Neural cell (in vitro differentiated cells): ENCODE data around the gene DUSP19. TPM values are rescaled to one million over a fixed set of nuclear protein-coding genes. Genes with fewer than 3 reads are reported as not detected.

Experiments
- H2AFZ ChIP-seq: fragments of 200-600, 300-800 bp; sonication (generic), shearing (Covaris generic); 2 replicates; pipeline ENCODE4 v1.6.0; 2014; ENCODE audit warnings: low read depth, mild to moderate bottlenecking, antibody characterized with exemption, low read length, moderate library complexity
- H3F3A ChIP-seq: fragments of 200-600 bp; shearing (Covaris generic); 2 replicates; pipeline ENCODE4 v1.6.1; 2016; ENCODE audit warnings: mild to moderate bottlenecking, moderate library complexity, mixed read lengths, antibody characterized with exemption, low read length; ENCODE audit not compliant: insufficient read depth, poor library complexity, severe bottlenecking
- H3K27ac ChIP-seq: fragments of 200-600, 300-800 bp; sonication (generic), shearing (Covaris generic); 2 replicates; pipeline ENCODE4 v1.5.1; 2014; ENCODE audit warnings: mild to moderate bottlenecking, low read length, moderate library complexity
- H3K27me3 ChIP-seq: fragments of 300-800, 200-600 bp; sonication (generic), shearing (Covaris generic); 2 replicates; pipeline ENCODE4 v1.6.0; 2014; ENCODE audit warnings: mild to moderate bottlenecking, low read depth, low read length, moderate library complexity; ENCODE audit not compliant: insufficient read depth
- H3K36me3 ChIP-seq: fragments of 300-800, 200-600 bp; sonication (generic), shearing (Covaris generic); 2 replicates; pipeline ENCODE4 v1.5.1; 2014; ENCODE audit warnings: mild to moderate bottlenecking, antibody characterized with exemption, low read length, moderate library complexity; ENCODE audit not compliant: insufficient read depth
- H3K4me2 ChIP-seq: fragments of 300-800, 200-600 bp; sonication (generic), shearing (Covaris generic); 2 replicates; pipeline ENCODE4 v1.6.0; 2014; ENCODE audit warnings: mild to moderate bottlenecking, low read length
- H3K4me3 ChIP-seq: fragments of 300-800, 200-600 bp; sonication (generic), shearing (Covaris generic); 2 replicates; pipeline ENCODE4 v1.5.1; 2014; ENCODE audit warnings: mild to moderate bottlenecking, low read length, moderate library complexity
- H3K79me2 ChIP-seq: fragments of 200-600 bp; shearing (Covaris generic); replicated peaks from 2 replicates; pipeline ENCODE4 v1.6.0; 2014; ENCODE audit warnings: mild to moderate bottlenecking, low read length, moderate library complexity; ENCODE audit not compliant: insufficient read depth
- H3K9ac ChIP-seq: fragments of 300-800, 200-600 bp; sonication (generic), shearing (Covaris generic); 2 replicates; pipeline ENCODE4 v1.6.1; 2016; ENCODE audit warnings: mild to moderate bottlenecking, low read length, mixed read lengths
- H3K9me2 ChIP-seq: fragments of 200-600 bp; shearing (Covaris generic); 2 replicates; pipeline ENCODE4 v1.6.1; 2016; ENCODE audit warnings: mild to moderate bottlenecking, low read length, mixed read lengths; ENCODE audit not compliant: insufficient read depth
- H3K9me3 ChIP-seq: fragments of 200-600, 300-800 bp; sonication (generic), shearing (Covaris generic); 2 replicates; pipeline ENCODE4 v1.6.1; 2016; ENCODE audit warnings: mild to moderate bottlenecking, mixed run types, low read length, moderate library complexity, mixed read lengths
- H4K20me1 ChIP-seq: fragments of 200-600 bp; shearing (Covaris generic); 2 replicates; pipeline ENCODE4 v1.6.1; 2016; ENCODE audit warnings: mild to moderate bottlenecking, mixed run types; ENCODE audit not compliant: insufficient read depth
- CTCF ChIP-seq: fragments of 450-650 bp; IDR thresholded peaks from 2 replicates; pipeline ENCODE4 v1.5.1; 2014; ENCODE audit warnings: antibody characterized with exemption, mild to moderate bottlenecking, moderate library complexity; ENCODE audit not compliant: poor library complexity, severe bottlenecking
- EP300 ChIP-seq: fragments of 450-650 bp; conservative IDR thresholded peaks from 2 replicates; pipeline ENCODE4 v1.6.1; 2014; ENCODE audit warnings: antibody characterized with exemption, mild to moderate bottlenecking, moderate library complexity; ENCODE audit not compliant: poor library complexity, severe bottlenecking
- EZH2 ChIP-seq: fragments of 200-600, 300-800 bp; shearing (Covaris generic), sonication (generic); IDR thresholded peaks from 2 replicates; pipeline ENCODE4 v1.6.1; 2014; ENCODE audit warnings: antibody characterized with exemption, low read length, borderline replicate concordance, mild to moderate bottlenecking; ENCODE audit not compliant: insufficient read depth, poor library complexity, severe bottlenecking
- MXI1 ChIP-seq: fragments of 450-650 bp; conservative IDR thresholded peaks from 2 replicates; pipeline ENCODE4 v1.6.1; 2014; ENCODE audit warnings: antibody characterized with exemption, mild to moderate bottlenecking; ENCODE audit not compliant: poor library complexity, severe bottlenecking
- POLR2AphosphoS5 ChIP-seq: IDR thresholded peaks from 2 replicates; pipeline ENCODE4 v1.6.1; 2012
- RAD21 ChIP-seq: fragments of 450-650 bp; conservative IDR thresholded peaks from 2 replicates; pipeline ENCODE4 v1.6.1; 2014; ENCODE audit warnings: antibody characterized with exemption, mild to moderate bottlenecking, moderate library complexity
- SMC3 ChIP-seq: fragments of 450-650 bp; conservative IDR thresholded peaks from 2 replicates; pipeline ENCODE4 v1.6.1; 2014; ENCODE audit warnings: antibody characterized with exemption, mild to moderate bottlenecking, moderate library complexity; ENCODE audit not compliant: poor library complexity
- TAF1 ChIP-seq: IDR thresholded peaks from 2 replicates; pipeline ENCODE4 v1.6.1; 2012; ENCODE audit warnings: low read depth
- polyA plus RNA-seq: library from polyadenylated mRNA; depleted of rRNA; stranded (reverse); fragments of >200 nt; gene quantifications from 2 replicates; pipeline ENCODE4 v1.2.3, GENCODE V29; 2014
- TF ChIP-seq, protein P1 (sequence below): IDR thresholded peaks from 2 replicates; pipeline ENCODE4 v1.6.1; 2012; ENCODE audit warnings: borderline replicate concordance

Gene DUSP19
- polyA plus RNA-seq, 1 donor from 2014 or later: 5.6 TPM

GRCh38 chr2:183089192-183089851 lies 10.8 kb downstream of the DUSP19 start:
- H4K20me1 ChIP-seq: no peaks in the 10 kb centered on the region
- H2AFZ ChIP-seq: no peak overlapping the region
- no peak overlapping the region for H3K27ac ChIP-seq
- no peak overlapping the region for H3K9ac ChIP-seq
- H3K4me2 ChIP-seq: no peak overlapping the region
- no peaks in the 10 kb centered on the region for H3K79me2 ChIP-seq
- H3K27me3 ChIP-seq: no peaks in the 10 kb centered on the region
- no peaks in the 10 kb centered on the region for H3F3A ChIP-seq
- TF ChIP-seq, protein P1, sequence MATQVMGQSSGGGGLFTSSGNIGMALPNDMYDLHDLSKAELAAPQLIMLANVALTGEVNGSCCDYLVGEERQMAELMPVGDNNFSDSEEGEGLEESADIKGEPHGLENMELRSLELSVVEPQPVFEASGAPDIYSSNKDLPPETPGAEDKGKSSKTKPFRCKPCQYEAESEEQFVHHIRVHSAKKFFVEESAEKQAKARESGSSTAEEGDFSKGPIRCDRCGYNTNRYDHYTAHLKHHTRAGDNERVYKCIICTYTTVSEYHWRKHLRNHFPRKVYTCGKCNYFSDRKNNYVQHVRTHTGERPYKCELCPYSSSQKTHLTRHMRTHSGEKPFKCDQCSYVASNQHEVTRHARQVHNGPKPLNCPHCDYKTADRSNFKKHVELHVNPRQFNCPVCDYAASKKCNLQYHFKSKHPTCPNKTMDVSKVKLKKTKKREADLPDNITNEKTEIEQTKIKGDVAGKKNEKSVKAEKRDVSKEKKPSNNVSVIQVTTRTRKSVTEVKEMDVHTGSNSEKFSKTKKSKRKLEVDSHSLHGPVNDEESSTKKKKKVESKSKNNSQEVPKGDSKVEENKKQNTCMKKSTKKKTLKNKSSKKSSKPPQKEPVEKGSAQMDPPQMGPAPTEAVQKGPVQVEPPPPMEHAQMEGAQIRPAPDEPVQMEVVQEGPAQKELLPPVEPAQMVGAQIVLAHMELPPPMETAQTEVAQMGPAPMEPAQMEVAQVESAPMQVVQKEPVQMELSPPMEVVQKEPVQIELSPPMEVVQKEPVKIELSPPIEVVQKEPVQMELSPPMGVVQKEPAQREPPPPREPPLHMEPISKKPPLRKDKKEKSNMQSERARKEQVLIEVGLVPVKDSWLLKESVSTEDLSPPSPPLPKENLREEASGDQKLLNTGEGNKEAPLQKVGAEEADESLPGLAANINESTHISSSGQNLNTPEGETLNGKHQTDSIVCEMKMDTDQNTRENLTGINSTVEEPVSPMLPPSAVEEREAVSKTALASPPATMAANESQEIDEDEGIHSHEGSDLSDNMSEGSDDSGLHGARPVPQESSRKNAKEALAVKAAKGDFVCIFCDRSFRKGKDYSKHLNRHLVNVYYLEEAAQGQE: no peak
- no peak for TF ChIP-seq MXI1
- no peak for TF ChIP-seq SMC3
- TF ChIP-seq RAD21: no peak
- no peak for TF ChIP-seq TAF1
- no peak for TF ChIP-seq EP300
- TF ChIP-seq CTCF: no peak
- no peak for TF ChIP-seq EZH2
- no peak for TF ChIP-seq POLR2AphosphoS5
- H3K4me3 ChIP-seq: no peak overlapping the region
- H3K36me3 ChIP-seq: no peaks in the 10 kb centered on the region
- no peaks in the 10 kb centered on the region for H3K9me3 ChIP-seq
- no peaks in the 10 kb centered on the region for H3K9me2 ChIP-seq

DNA sequence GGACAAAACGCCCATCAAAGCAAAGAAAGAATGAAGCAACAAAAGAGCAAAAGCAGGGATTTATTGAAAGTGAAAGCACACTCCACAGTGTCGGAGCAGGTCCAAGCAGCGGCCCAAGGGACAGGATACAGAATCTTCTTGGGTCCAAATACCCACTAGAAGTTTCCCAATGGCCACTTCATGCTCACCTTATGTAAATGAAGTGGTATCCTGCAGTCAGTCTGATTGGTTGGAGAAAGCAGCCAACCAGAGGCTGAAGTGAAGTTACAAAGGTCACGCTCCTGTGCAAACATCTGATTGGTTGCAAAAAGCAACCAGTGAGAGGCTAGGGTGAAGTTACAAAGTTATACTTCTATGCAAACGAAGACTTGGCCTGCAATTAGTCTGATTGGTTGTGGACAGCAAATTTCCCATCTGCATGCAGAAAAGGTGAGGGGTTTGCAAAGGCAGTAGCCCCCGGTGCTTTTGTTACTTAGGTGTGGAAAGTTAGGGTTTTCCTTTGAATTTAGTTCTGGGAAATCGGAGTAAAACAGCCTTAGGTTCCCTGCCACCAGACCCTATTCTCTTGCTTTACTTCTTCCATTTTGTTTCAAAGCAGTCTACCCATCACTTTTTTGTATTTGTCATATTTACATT lies 12.9 kb downstream of the DUSP19 start:
- H3K9me3 ChIP-seq: no peaks in the 10 kb centered on the region
- no peak overlapping the region for H3K4me2 ChIP-seq
- H3K36me3 ChIP-seq: no peaks in the 10 kb centered on the region
- H3F3A ChIP-seq: no peaks in the 10 kb centered on the region
- no peak overlapping the region for H3K9ac ChIP-seq
- no peaks in the 10 kb centered on the region for H3K27me3 ChIP-seq
- H2AFZ ChIP-seq: no peak overlapping the region
- H3K79me2 ChIP-seq: no peaks in the 10 kb centered on the region
- TF ChIP-seq EP300 (no peak), EZH2 (no peak), POLR2AphosphoS5 (no peak), MXI1 (no peak), TAF1 (no peak), CTCF (no peak), SMC3 (no peak), RAD21 (no peak)
- TF ChIP-seq, protein P1: no peak
- H3K9me2 ChIP-seq: no peaks in the 10 kb centered on the region
- H4K20me1 ChIP-seq: no peaks in the 10 kb centered on the region
- H3K27ac ChIP-seq: no peak overlapping the region
- no peak overlapping the region for H3K4me3 ChIP-seq
